ENCODE data around the gene PTPRG.
A peak's percentile ranks its signal among the peaks of the same experiment; 100 is the strongest.

The PTPRG gene

DNA sequence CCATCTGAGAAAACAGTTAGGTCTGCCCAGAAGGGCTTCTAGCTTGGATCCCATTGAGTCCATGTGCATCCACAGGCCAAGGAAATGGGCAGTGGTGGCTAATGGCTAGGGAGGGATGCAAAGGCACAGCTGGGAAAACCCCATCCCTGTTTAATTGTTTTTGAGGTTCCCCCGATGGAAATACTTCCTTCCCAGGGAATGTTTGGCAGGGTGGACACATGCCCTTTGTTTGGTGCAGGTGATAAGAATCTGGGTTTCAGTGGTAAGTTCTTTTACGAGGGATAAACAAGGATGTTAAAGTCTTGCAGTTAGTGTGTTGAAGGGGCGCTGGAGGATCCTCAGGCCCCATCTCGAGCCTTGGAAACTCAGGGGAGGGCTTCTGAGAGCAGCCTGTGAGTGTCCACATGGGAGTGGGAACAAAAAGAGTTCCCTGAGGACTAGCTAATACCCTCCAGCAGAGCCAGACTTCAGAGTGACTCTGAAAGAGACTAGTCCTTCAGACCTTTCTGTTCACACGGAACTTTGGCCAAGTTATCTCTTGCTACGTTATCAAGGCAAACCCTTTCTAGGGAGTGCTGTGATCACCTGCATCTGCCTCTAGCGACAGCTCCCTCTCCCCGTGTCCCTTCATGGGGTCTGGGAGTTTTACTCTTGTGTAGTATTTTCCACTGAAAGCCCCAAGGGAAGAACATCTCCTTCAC, 17.4 kb downstream of the PTPRG start:
- peaks cover 16% of the 10 kb centered on the region for H3K9me3 Mint-ChIP-seq
- no peak overlapping the region for H3K4me3 Mint-ChIP-seq
- H3K27me3 Mint-ChIP-seq (ENCODE audit: low read depth, poor library complexity): no peaks in the 10 kb centered on the region
- peak overlapping the region; percentile 78 for H3K27ac Mint-ChIP-seq
- H3K36me3 Mint-ChIP-seq (ENCODE audit: low read depth): peaks cover 30% of the 10 kb centered on the region
- peaks cover 65% of the 10 kb centered on the region for H3K4me1 Mint-ChIP-seq
- no peak for TF ChIP-seq CTCF (IDR thresholded peaks at IDR 0.05)
- no peak for DNase-seq

GRCh38 chr3:61579685-61580084, 18.3 kb downstream of the PTPRG start:
- TF ChIP-seq CTCF (IDR thresholded peaks at IDR 0.05): no peak
- Mint-ChIP-seq H3K27ac (peak overlapping the region; percentile 72), H3K4me3 (no peak overlapping the region), H3K36me3 (ENCODE audit: low read depth) (peaks cover 27% of the 10 kb centered on the region), H3K4me1 (peaks cover 70% of the 10 kb centered on the region), H3K27me3 (ENCODE audit: low read depth, poor library complexity) (no peaks in the 10 kb centered on the region), H3K9me3 (peaks cover 7% of the 10 kb centered on the region)
- DNase-seq: no peak

DNA sequence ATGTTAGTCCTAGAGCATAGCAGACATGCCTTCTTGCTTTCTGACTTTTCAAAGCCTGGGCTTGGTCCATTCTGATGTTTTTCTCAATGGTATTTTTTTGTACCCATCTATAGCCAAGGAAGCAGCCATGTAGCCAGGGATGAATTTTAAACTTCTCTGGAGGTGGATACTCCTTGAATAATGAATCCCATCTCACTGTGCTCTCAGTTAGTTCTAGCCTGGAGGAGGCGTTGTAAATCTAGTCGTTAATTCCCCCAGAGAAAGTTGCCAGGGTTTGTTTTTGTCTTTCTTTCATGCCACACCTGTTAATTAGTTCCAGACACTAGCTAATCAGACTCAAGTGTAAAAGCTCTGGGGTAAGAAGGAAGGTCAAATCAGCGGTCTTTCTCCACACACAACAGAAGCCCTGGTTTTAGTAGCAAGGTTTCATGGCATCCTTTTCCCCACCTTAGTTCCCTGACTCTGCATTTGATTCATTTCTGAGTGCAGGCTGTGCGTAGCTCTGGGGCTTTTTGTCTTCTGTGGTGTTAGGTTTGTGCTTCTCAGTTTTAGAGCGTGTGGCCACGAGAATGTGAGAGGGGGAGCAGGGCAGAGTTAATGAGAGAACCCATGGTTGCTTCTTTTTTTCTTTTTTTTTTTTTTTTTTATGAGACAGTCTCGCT, 19.7 kb downstream of the PTPRG start:
- DNase-seq: no peak
- Mint-ChIP-seq H3K27ac (peak overlapping the region; percentile 96), H3K4me3 (peak overlapping the region; percentile 29), H3K27me3 (ENCODE audit: low read depth, poor library complexity) (no peaks in the 10 kb centered on the region), H3K4me1 (peaks cover 71% of the 10 kb centered on the region), H3K36me3 (ENCODE audit: low read depth) (peaks cover 33% of the 10 kb centered on the region), H3K9me3 (peaks cover 5% of the 10 kb centered on the region)
- TF ChIP-seq CTCF (IDR thresholded peaks at IDR 0.05): no peak

- Mint-ChIP-seq H3K27ac (peak overlapping the region; percentile 36), H3K4me3 (no peak overlapping the region), H3K9me3 (peaks cover 5% of the 10 kb centered on the region), H3K27me3 (ENCODE audit: low read depth, poor library complexity) (no peaks in the 10 kb centered on the region), H3K4me1 (peaks cover 74% of the 10 kb centered on the region), H3K36me3 (ENCODE audit: low read depth) (peaks cover 41% of the 10 kb centered on the region)
- TF ChIP-seq CTCF (IDR thresholded peaks at IDR 0.05): no peak
- DNase-seq: no peak
Measured at GRCh38 chr3:61582287-61582686, 20.9 kb downstream of the PTPRG start.

- DNase-seq: no peak
- Mint-ChIP-seq H3K4me3 (no peak overlapping the region), H3K27me3 (ENCODE audit: low read depth, poor library complexity) (no peaks in the 10 kb centered on the region), H3K4me1 (peaks cover 74% of the 10 kb centered on the region), H3K9me3 (peaks cover 5% of the 10 kb centered on the region), H3K36me3 (ENCODE audit: low read depth) (peaks cover 39% of the 10 kb centered on the region), H3K27ac (no peak overlapping the region)
- no peak for TF ChIP-seq CTCF (IDR thresholded peaks at IDR 0.05)
Measured at GRCh38 chr3:61582846-61583245, 21.5 kb downstream of the PTPRG start.

All from nephron progenitor cell (in vitro differentiated cells).